MCF 10A (cell line): ENCODE measurements around the gene IL12A. TPM values are rescaled to one million over a fixed set of nuclear protein-coding genes. Genes with fewer than 3 reads are reported as not detected.
A peak's percentile ranks its signal among the peaks of the same experiment; 100 is the strongest.

Source experiments
- BruUV-seq: library from RNA; stranded (reverse); fragments of 400-500 nt; replicated peaks from 2 replicates; lab custom pipeline; 2021; lab: Mats Ljungman, UMichigan
- CTCF ChIA-PET: fragments of 300-600 bp; sonication (Branson Sonifier 250); formaldehyde crosslinking; extraction: SDS; loops from one replicate; lab custom pipeline; 2021; ENCODE audit warnings: antibody characterized with exemption, inconsistent platforms; lab: Yijun Ruan, JAX
- POLR2A ChIA-PET: fragments of 300-600, 350-650 bp; sonication (Branson Sonifier 250); formaldehyde crosslinking; extraction: SDS; loops from one replicate; lab custom pipeline; 2020; ENCODE audit warnings: antibody characterized with exemption, inconsistent platforms; lab: Yijun Ruan, JAX
- DNase-seq: peaks from one replicate; pipeline ENCODE4 v3.0.0-alpha.2; 2018; ENCODE audit not compliant: unreplicated experiment
- H3K27ac Mint-ChIP-seq: one replicate; pipeline ENCODE4 v1.8.0; 2022; ENCODE audit warnings: mild to moderate bottlenecking, low read depth, mixed read lengths; ENCODE audit not compliant: unreplicated experiment
- H3K27me3 Mint-ChIP-seq: one replicate; pipeline ENCODE4 v1.8.0; 2022; ENCODE audit warnings: mixed read lengths; ENCODE audit not compliant: insufficient read depth, unreplicated experiment
- H3K36me3 Mint-ChIP-seq: one replicate; pipeline ENCODE4 v1.8.0; 2022; ENCODE audit warnings: mild to moderate bottlenecking, moderate library complexity, mixed read lengths; ENCODE audit not compliant: insufficient read depth, unreplicated experiment
- H3K4me1 Mint-ChIP-seq: one replicate; pipeline ENCODE4 v1.8.0; 2022; ENCODE audit warnings: mixed read lengths; ENCODE audit not compliant: insufficient read depth, unreplicated experiment
- H3K4me3 Mint-ChIP-seq: one replicate; pipeline ENCODE4 v1.8.0; 2022; ENCODE audit warnings: mild to moderate bottlenecking, moderate library complexity, mixed read lengths; ENCODE audit not compliant: unreplicated experiment
- H3K9me3 Mint-ChIP-seq: one replicate; pipeline ENCODE4 v1.8.0; 2022; ENCODE audit warnings: mixed read lengths; ENCODE audit not compliant: unreplicated experiment
- CTCF ChIP-seq: fragments of 200-600 bp; IDR thresholded peaks from one replicate; pipeline ENCODE4 v1.8.0; 2022; ENCODE audit warnings: antibody characterized with exemption, mild to moderate bottlenecking; ENCODE audit not compliant: unreplicated experiment
- intact Hi-C: fragments of 100-400 bp; cut with micrococcal nuclease; formaldehyde crosslinking; loops from 2 replicates; pipeline ENCODE4 v1.14.1; 2022
- total RNA-seq: library from RNA; stranded (reverse); gene quantifications from 2 replicates; pipeline ENCODE4 v1.2.3, GENCODE V29; 2022

Gene IL12A
- total RNA-seq, 1 experiment from 2014 or later, result 1.7 TPM

DNA sequence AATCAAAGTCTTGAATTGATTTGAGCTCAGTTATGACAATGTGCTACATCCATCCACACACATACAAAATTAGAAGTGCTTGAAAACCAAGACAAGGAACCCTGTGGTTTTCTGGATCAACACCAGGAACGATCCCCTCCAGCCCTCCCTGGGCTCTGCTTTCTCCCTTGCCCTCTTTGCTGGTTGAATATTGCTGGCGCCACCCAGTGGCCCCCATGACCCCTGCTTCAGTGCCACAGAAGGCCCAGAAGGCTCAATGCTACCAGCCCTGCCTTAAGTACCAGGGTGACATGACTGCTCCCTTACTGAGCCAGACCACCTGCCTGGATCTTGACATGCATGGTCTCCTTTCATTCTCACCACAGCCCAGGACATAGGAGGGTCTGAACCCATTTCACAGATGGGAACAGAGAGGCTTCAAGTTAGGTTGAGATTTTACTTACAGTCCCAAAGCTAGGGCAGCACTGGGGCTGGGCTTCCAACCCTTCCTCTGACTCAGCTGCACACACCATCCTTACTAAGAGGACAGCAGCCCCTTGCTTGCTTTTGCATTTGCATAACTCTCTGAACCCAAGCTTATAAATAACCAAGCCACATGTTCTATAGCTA, 15.0 kb downstream of the IL12A start:
- no peaks in the 10 kb centered on the region for H3K27me3 Mint-ChIP-seq
- H3K4me3 Mint-ChIP-seq, result no peak overlapping the region
- CTCF ChIA-PET, result interaction anchor here (0.6 to 11.3 kb wide), 26 partner anchors 12 to 745 kb away, joined by 3 to 721 read pairs (median 4); partner anchors contain the start of gene IL12A
- TF ChIP-seq CTCF, result peak; percentile 69
- peak; percentile 66 for DNase-seq
- BruUV-seq, result no TSS peak
- intact Hi-C loops, result loop anchor here (1.0 kb wide), 2 partner anchors 74 to 119 kb away; no protein-coding TSS in a partner anchor
- H3K36me3 Mint-ChIP-seq, result no peaks in the 10 kb centered on the region
- no peaks in the 10 kb centered on the region for H3K9me3 Mint-ChIP-seq
- peaks cover 6% of the 10 kb centered on the region for H3K4me1 Mint-ChIP-seq
- POLR2A ChIA-PET, result interaction anchor here (0.6 to 4.7 kb wide), 2 partner anchors 119 to 152 kb away, joined by 3 to 48 read pairs; no protein-coding TSS in a partner anchor
- H3K27ac Mint-ChIP-seq, result no peak overlapping the region

DNA sequence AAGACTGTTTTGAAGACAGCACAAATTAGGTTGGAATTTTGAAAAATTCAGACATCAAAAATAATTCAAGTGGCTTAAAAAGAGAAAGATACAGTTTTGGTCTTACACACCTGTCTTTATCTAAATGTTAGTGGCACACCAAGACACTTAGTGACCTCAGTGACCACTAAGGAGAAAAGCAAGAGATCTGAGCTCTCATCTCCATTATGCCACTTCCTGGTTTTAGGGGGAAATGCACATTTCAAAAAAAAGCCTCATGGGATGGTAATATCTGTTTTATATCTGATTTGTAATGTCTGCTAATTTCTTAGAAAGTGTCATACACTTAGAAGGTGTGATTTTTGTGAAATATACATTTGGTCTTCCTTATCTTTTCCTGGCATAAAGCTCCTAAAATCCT, 16.4 kb downstream of the IL12A start:
- ChIA-PET POLR2A (interaction anchor here (0.9 to 4.7 kb wide), 5 partner anchors 10 to 191 kb away, joined by 3 to 48 read pairs (median 3); no protein-coding TSS in a partner anchor), CTCF (interaction anchor here (0.6 to 11.3 kb wide), 38 partner anchors 11 to 1549 kb away, joined by 3 to 721 read pairs (median 16); partner anchors contain the start of genes IL12A and SCHIP1)
- no peak for DNase-seq
- Mint-ChIP-seq H3K27ac (no peak overlapping the region), H3K27me3 (no peaks in the 10 kb centered on the region), H3K36me3 (no peaks in the 10 kb centered on the region), H3K4me3 (no peak overlapping the region), H3K9me3 (no peaks in the 10 kb centered on the region), H3K4me1 (peaks cover 6% of the 10 kb centered on the region)
- intact Hi-C loops, result loop anchor here (5.0 kb wide), 1 partner anchor 198 kb away; no protein-coding TSS in a partner anchor
- no peak for TF ChIP-seq CTCF
- no TSS peak for BruUV-seq

DNA sequence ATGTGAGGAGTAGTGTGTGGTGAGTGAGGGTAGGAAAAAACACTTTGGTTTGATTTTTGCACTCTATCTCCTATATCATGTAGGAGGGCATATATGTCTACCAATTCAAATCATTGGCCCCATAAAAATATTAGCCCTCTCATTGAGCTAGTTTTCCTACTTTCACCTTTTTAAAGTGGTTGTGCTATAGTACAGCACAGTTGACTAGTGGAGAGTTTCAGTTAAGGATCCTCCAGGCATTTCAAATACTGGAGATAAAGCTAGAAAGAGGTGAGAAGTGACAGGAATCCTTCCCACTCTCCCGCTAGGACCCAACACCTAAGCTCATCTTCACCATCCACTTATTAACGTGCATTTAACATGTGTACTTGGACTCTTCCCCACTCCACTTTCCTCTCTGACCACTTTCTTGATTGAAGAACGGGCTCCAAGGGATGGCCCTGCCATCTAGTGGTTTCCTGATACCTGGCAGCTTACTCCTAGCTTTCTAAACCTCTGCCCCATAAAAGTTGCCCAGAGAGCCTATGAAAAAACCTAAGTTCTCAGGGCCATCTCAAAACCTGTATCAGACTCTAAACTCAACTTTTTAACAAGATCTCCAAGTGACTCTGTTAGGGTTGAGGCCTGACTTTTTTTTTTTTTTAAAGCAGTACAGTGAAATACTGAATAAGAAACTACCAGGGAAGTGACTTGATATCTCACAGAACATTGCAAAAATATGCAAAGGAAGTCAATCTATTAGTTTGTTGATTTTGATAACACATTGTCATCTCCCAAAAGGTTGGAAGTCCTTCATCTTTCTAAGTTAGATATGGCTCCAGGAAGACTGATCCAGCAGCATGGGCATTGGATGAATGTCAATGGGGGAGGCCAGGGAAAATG, 17.9 kb downstream of the IL12A start:
- ChIA-PET POLR2A (interaction anchor here (0.5 to 4.7 kb wide), 11 partner anchors 18 to 178 kb away, joined by 3 to 48 read pairs (median 4); partner anchors contain the start of gene IL12A), CTCF (interaction anchor here (0.6 to 11.3 kb wide), 93 partner anchors 9 to 895 kb away, joined by 3 to 721 read pairs (median 5); partner anchors contain the start of genes IL12A, SCHIP1 and TRIM59)
- H3K9me3 Mint-ChIP-seq, result no peaks in the 10 kb centered on the region
- no peak overlapping the region for H3K27ac Mint-ChIP-seq
- peak; percentile 78 for DNase-seq
- no peaks in the 10 kb centered on the region for H3K36me3 Mint-ChIP-seq
- H3K4me1 Mint-ChIP-seq, result peaks cover 6% of the 10 kb centered on the region
- no peak overlapping the region for H3K4me3 Mint-ChIP-seq
- H3K27me3 Mint-ChIP-seq, result no peaks in the 10 kb centered on the region
- no TSS peak for BruUV-seq
- intact Hi-C loops, result loop anchor here (1.0 to 5.0 kb wide), 5 partner anchors 178 to 743 kb away; no protein-coding TSS in a partner anchor
- peak; percentile 81 for TF ChIP-seq CTCF
